CD4-positive, alpha-beta T cell treated with Interleukin-15 for 1 hour (primary cell): ENCODE measurements around the gene ENG.
"Not testable (repeated sequence)": the region's sequence is repeated elsewhere in the genome, so short reads cannot be mapped to it uniquely, and the experiment has no call there.

Experiments used
- DNase-seq: peaks from one replicate; pipeline ENCODE4 v3.0.0-alpha.2; 2020

ENG gene

DNA sequence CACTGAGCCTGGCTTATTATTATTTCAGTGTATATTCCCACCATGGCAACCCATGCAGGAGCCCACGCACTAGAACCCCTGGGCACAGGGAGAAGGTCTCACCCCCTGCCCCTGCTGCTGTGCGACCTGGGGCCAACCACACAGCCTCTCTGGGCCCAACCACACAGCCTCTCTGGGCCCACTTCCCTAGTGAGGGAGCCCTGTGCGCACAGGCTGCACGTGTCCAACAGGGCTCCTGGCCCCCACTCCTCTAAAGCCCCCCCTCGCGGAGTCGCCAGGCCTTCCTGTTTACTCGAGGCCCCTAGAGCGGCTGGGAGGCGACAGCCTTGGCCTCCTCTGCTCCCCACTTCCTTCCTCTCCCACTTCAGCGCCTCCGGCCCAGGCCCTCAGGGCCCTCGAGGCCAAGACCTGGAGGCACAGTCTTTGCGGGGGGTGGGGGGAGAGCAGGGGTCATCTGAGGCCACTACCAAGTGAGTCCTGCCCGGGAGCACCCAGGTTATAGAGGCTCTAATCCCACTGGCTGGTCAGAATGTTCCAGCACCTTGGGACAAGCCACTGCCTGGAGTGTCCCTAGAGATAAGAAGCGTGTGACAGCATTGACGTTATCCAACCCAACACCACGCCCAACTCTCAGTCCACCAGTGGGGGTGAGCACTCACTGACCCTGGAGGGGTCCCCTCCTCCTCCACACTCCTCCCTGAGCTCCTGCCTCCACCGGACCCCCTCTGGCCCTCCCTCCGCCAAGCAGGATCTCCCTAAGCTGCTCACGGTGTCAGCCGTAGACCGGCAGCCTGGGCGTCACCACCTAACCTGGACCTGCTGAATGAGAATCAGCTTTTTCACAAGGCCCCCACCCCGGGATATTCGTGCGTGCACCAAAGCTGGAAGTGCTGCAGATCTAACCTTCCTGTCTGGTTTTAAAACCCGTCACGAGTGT lies 7.9 kb upstream of the ENG start:
- DNase-seq, result peak; percentile 83

DNA sequence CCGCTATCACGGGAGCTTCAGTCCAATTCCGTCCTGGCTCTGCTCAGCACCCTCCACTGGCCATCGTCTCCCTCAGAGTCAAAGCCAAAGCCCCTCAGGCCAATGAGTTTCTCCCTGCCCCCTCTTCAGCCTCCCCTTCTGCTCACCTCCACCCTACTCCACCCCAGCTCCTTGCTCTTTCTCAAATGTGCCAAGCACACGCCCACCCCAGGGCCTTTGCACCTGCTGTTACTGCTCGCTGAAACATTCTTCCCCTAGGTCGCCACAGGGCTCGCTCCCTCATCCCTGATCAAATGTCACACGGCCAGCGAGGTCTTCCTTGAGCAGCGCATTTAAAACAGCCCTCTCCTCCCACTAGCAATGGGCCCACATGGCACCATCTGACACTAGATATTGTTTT lies 6.3 kb upstream of the ENG start:
- DNase-seq, result no peak

DNA sequence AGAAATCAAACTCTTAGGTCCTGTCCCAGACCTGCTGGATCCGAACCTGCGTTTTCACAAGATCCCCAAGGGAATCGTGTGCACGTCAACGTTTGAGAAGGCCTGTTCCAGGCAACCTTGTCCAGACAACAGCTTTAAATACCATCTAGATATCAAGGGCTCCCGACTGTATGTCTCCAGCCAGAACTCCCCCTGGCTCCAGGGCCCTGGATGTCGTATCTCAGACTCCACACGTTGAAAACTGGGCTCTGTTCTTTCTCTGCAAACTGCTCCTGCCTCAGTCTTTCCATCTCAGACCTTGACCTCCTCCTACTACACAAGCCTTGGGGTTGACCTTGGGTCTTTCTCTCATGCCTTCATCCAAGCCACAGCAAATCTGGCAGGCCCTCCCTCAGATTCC lies 5.8 kb upstream of the ENG start:
- no peak for DNase-seq

DNA sequence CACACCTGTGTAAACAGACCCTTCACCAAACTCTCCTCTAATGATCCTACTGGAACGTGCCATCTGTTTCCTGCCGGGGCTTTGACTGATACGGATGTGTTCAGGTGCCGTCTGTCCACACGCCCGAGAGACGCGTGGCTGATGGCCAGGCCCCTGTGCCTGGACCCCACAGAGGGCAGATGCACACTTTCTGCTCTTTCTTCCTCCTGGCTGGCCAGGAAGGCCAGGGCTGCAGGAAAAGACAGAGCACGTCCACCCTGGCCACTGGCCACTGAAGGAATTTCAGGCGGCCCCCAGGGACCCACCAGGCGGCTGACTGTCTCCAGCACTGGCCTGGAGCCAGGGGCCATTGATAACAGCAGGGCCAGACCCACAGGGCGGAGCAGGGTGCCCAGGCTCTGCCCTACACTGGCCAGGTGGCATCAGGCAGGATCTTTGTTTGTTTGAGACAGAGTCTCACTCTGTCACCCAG lies 3.6 kb upstream of the ENG start:
- DNase-seq, result no peak

DNA sequence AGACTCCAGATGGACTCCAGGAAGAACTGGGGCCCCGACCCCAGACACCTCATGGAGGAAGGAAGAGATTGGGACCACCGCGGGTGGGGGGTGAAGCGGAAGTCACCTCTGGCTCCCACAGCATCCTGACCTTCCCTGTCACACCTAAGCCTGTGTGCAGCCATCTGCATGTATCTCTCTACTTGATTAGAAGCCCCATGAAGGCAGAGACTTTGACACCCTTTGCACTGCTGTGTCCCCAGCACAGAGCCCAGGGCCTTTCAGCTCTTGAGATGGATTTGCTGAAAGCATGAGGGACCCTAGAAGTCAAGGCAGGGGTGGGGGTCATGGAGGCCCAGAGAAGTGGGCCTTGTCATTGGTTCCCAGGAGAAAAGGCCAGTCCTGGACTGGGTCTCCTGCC lies 2.8 kb upstream of the ENG start:
- DNase-seq, result no peak

DNA sequence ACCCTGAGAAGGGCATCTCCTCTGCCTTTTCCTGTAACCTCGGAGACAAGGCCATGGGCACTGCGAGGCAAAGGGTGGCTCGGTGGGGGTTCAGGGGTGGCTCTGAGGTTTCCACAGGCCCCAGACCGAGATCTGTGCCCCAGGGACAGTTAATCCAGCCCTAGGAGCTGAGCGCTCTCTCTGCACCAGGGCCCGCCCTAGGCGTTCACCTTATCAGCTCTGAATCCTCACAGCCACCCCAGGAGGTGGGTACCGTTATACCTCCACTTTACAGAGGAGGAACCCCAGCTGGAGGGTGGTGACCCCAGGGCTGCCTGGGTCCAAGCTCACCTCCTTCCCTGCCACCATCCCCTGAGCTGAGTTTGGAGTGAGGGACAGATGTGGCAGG lies 2.3 kb upstream of the ENG start:
- DNase-seq, result no peak

- no peak for DNase-seq
Measured at GRCh38 chr9:127856094-127856728, 1.8 kb upstream of the ENG start.

- no peak for DNase-seq
Measured at GRCh38 chr9:127855522-127855921, 1.1 kb upstream of the ENG start.

DNA sequence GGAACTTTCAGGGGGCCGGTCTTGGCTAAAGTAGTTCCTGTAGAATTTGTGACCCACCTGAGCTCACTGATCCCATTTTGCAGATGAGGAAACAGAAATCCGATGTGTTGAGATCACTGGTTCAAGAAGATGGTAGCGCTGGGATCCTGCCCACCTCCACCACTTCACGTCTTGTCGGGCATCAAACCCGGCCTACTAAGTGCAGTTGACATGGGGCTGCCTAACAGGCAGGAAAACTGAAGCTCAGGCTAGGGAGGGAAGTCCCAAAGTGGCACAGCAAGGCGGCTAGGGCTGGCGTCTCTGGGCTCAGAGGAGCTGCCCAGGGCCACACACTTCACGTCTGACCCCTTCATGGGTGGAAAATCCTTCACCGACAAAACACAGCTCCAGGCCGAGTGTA lies 502 bp upstream of the ENG start:
- DNase-seq, result no peak

DNA sequence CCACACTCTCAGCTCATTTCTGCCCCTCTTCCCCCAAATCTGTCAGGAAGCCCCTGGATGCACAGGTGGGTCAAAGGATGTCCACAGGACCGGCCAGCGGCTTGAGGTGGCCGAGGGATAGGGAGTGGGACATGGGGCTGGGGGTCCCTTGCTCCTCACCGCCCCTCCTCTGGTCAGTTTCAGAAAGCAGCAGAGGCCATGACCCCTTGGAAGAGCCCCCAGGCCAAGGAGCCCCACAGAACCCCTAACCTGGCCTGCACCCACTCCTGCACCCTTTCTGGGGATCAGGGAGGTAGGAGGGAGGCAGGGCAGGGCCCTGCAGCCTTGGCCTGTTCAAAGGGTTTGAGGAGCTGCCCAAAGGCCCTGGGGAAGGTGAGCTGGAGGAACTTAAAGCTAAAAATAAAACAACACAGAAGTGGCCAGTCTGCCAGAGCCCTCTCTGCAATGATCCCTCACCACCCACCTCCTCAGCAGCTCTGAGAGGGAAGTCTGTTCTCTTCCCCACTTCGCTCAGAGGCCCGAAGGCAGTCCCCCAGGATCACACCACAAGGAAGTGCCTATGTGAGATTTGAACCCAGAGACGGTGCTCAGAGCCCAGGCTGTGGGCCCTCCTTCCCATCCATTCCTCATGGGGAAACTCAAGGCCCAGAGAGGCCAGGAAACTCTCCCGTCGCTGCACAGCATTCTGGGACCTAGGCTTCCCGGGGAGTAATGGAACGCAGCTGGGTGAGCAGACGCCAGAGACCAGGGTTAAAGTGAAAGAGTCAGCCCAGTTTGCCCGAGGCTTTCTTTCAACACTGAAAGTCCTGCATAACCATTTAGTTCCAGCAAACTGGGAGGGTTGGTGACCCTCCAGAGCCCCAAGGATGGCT lies 910 bp downstream of the ENG start:
- DNase-seq, result no peak

GRCh38 chr9:127852829-127853228 lies 1.6 kb downstream of the ENG start:
- DNase-seq, result no peak

DNA sequence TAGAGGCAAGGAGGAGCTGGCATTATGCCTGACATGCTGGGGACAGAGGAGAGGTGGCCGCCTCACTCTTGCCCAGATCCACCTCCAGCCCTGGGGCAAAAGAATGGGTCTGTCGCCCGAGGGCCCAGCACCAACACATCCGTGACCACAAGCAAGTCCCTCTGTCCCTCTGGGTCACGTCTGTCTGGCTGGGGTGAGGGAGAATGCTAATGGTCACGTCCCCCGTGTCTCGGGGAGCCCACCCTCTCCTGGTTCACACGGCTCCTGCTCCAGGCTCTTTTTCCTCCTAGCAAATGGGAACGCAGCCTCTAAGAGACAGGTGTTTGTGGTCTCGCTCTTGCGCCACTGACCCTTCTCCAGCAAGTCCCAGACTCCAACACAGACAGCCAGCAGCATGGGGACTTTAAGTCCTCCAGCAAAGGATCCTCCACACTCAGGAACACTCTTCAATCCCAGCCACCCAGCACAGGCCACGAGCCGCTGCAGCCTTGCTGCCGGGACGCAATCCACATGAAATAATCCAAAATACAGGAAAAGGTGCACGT lies 4.1 kb downstream of the ENG start:
- DNase-seq, result no peak

GRCh38 chr9:127848756-127849504 lies 5.5 kb downstream of the ENG start:
- DNase-seq, result no peak

DNA sequence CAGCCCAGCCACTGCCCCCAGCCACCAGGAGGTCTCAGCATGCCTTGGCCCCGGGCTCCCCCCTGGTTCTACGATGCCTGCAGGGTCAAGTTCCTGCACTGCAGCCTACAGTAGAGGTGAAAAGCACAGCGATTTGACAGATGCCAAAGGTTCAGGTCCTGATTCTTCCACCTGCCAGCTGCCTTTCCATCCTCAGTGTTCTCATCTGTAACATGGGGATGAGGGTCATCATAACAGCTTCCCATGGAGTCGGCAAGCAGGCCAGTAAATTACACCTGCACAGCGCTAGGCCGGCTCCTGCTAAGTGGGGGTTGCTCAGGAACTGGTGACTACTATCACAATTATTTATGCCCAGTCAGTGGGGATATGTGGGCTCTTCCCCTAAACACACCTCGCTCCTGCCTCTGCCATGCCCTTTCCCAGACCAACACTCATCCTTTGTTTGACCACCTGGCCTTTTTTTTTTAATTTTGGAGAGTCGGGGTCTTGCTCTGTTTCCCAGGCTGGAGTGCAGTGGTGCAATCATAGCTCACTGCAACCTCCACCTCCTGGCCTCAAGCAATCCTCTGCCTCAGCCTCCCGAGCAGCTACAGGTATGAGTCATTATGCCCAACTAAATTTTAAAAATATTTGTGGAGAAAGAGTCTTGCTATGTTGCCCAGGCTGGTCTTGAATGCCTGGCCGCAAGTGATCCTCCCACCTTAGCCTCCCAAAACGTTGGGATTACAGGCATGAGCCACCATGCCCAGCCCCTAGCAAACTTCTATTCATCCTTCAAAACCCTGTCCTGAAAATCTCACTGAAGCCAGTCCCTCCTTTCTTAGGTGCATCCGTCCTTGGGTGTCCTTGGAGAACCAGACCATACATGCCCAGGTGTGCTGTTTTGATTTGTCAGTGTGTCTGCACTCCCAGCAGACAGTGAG lies 6.4 kb downstream of the ENG start:
- no peak for DNase-seq

GRCh38 chr9:127847178-127847510 lies 7.3 kb downstream of the ENG start:
- DNase-seq, result no peak

- no peak for DNase-seq
Measured at GRCh38 chr9:127846443-127847177, 7.8 kb downstream of the ENG start.

GRCh38 chr9:127845619-127846018 lies 8.8 kb downstream of the ENG start:
- DNase-seq, result not testable (repeated sequence)

DNA sequence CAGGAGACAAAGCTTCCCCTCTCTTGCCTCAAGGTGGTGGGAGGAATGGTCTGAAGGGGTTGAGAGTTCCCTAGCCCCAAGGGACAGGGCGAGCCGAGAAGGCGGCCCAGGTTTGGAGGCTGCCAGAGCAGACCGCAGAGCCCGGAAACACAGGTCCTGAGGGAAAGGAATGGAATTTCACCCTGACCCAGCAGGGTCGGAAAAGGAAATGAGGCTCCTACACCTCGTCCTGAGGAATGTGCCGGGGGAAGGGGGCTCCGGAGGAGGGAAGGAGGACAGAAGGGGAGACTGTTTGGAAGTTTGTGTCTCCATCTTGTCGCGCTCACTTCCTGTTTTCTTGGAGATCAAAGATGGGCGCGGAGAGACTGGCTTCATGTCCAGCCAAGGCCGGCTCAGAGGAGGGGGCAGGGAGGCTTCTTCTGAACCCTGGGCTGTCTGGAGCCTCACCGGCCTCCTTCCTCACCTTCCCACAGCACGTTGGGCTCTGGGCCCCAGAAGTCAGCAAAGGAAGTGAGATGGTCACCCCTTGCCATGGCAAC lies 9.6 kb downstream of the ENG start:
- no peak for DNase-seq

DNA sequence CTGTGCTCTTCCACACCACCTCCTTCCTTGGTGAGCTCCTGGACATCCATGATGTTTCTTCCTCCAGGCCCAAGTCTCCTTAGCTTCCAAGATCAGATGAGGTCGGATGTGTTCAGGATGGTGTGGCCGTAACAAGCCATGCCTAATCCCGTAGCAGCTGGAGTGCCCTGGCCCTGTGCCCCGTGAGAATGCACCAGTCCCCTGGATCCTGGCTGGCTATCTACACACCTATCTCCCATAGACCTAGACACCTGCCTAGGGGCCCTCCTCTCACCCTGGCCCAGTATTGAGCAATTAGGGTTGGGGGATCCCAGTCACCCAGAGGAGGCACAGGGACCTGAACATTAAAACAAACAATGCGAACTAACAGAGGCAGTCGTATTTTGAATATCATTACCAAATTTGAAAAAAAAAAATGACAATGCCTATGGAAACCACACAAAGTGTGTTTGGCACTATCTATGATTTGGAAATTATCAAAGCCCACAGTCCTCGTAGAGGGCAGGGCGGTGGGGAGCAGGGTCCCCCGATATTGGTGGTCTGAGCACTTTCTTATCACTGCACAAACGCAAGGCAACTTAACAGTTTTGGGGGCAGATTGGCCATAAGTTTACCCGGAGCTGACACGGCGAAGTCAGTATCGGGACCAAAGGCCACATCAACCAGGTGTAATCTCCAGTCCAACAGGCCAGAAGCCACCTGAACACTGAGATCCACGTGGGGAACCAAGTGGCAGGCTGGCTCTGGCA lies 13.2 kb downstream of the ENG start:
- DNase-seq, result no peak
